ENCODE results near the gene RABAC1.

The RABAC1 gene

DNA sequence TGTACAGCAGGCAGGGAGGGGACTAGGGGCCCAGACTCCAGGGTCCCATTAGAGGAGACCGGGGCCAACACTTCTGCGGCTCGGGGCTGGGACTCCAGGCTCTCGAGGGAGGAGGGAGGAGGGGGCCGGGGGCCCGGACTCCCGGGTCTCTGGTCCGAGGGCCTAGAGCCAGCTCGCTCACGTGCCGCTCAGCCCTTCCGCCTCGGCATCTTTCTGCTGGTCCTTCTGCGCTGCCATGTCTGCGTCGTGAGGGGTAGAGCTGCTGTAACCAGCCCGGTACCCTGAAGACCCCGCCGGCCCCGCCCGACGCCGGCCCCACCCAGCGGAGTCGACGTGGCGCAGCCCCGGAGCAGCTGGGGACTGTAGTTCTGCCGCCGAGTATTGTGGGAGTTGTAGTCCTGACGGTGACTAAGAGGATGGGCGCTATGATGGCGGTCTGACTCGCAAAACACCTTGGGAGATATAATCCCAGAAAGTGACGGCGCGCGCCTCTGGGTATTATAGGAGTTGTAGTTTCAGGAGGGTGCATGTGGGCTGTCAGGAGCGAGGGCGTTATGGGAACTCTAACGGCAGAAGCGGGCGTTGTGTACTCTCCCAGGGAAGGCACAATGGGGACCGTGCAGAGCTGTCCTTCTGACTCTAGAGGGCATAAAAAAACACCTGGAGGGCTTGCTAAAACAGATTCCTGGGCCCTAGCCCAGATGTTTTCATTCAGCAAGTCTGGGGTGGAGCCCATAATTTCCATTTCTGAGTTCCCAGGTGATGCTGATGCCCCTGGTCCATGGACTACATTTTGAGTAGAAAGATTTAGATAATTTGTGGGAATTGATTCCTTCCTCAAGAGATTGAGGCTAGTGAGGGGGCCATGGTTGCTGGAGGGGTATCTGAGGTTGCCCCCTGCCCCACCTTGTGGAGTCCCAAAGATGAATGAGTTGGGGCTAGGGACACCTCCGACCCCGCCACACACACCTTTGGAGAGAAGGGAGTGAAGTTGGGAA is at the start of gene RABAC1:
Gene RABAC1 (minus strand): TSS at position 266 of the 998 bp plus-strand sequence. CDS start 29 bp downstream, at position 237.
- Histone ChIP-seq H3K27ac (ENCODE audit: low read depth, low read length) (peak within 1 kb of the TSS; percentile 74), H3K4me3 (ENCODE audit: low read depth, low read length) (peak within 1 kb of the TSS; percentile 81), H3K27me3 (ENCODE audit: control insufficient read depth, insufficient read depth, low read length) (no peaks in the 10 kb centered on the region), H3K36me3 (ENCODE audit: control insufficient read depth, insufficient read depth, low read length) (peaks cover 15% of the 10 kb centered on the region), H3K9me3 (ENCODE audit: control insufficient read depth, insufficient read depth, low read length) (no peaks in the 10 kb centered on the region), H3K9ac (ENCODE audit: low read depth, low read length) (peak within 1 kb of the TSS; percentile 55; the same call in 1 of the 2 replicates), H3K4me1 (ENCODE audit: control insufficient read depth, insufficient read depth, low read length) (peaks cover 5% of the 10 kb centered on the region)

DNA sequence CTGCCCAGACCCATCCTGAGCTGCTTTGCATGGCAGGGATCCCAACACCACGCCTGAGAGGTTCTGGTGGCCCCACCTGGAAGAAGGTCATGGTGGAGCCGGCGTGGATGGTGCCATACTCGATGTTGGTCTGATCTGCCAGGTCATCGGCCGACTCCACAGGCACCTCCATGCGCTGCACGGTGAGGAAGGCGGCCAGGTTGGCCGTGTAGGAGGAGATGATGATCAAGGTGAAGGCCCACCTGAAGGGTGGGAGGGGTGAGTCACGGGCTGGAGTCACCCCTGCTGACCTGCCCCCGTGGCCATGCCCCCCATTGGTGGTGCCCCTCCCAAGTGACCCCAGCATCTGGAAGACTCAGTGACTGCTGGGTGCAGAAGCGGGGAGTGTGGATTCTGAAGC is 47.4 kb upstream of the RABAC1 start:
- Histone ChIP-seq H3K27ac (ENCODE audit: low read depth, low read length) (no peak overlapping the region), H3K9me3 (ENCODE audit: control insufficient read depth, insufficient read depth, low read length) (no peaks in the 10 kb centered on the region), H3K4me3 (ENCODE audit: low read depth, low read length) (no peak overlapping the region), H3K27me3 (ENCODE audit: control insufficient read depth, insufficient read depth, low read length) (no peaks in the 10 kb centered on the region), H3K36me3 (ENCODE audit: control insufficient read depth, insufficient read depth, low read length) (0 out of 2 replicates have a peak, but pooled peaks cover 14% of the 10 kb centered on the region), H3K4me1 (ENCODE audit: control insufficient read depth, insufficient read depth, low read length) (no peaks in the 10 kb centered on the region), H3K9ac (ENCODE audit: low read depth, low read length) (no peak overlapping the region)

- H3K27ac ChIP-seq (ENCODE audit: low read depth, low read length) = no peak overlapping the region
- H3K9ac ChIP-seq (ENCODE audit: low read depth, low read length) = no peak overlapping the region
- H3K27me3 ChIP-seq (ENCODE audit: control insufficient read depth, insufficient read depth, low read length) = peaks cover 6% of the 10 kb centered on the region
- H3K4me3 ChIP-seq (ENCODE audit: low read depth, low read length) = no peak overlapping the region
- no peaks in the 10 kb centered on the region for H3K4me1 ChIP-seq (ENCODE audit: control insufficient read depth, insufficient read depth, low read length)
- H3K36me3 ChIP-seq (ENCODE audit: control insufficient read depth, insufficient read depth, low read length) = 0 out of 2 replicates have a peak, but pooled peaks cover 14% of the 10 kb centered on the region
- no peaks in the 10 kb centered on the region for H3K9me3 ChIP-seq (ENCODE audit: control insufficient read depth, insufficient read depth, low read length)
These were observed 46.4 kb upstream of the RABAC1 start for GRCh38 chr19:42005504-42005903.

DNA sequence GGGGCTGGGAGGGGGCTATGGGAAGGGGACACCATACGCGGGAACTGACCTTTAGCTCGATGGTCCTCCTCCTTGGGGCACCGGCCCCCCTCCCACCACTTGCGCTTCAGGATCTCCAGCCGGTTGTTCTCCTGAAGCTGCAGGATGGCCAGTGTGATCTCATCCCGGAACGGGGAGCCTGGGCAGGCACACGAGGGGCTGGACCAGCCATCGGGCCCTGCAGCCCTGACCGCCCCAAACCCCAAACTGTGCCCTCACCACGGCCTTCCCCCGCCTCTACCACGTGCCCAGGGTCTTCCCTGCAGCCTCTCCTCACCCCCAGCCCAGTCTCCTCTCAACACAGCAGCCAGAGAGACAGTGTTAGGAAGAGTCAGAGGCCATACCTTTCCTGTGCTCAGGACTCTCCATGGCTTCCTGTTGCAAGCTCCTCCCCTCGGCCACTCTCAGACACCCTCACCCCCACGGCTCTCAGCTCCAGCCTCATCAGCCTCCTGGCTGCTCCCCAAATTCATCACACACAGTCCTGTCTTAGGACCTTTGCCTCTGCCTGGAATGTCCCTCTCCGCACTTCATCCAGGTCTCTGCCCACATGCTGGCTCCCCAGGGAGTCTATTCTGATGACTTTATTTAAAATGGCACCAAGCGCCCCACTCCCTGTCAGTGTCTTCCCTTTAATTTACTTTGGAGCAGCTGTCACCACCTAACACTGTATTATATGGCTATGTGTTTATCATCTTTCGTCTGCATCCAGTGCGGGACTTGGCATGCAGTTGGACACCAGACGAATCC is 44.6 kb upstream of the RABAC1 start:
- H3K27me3 ChIP-seq (ENCODE audit: control insufficient read depth, insufficient read depth, low read length) = peaks cover 22% of the 10 kb centered on the region
- no peak overlapping the region for H3K27ac ChIP-seq (ENCODE audit: low read depth, low read length)
- H3K4me3 ChIP-seq (ENCODE audit: low read depth, low read length) = no peak overlapping the region

DNA sequence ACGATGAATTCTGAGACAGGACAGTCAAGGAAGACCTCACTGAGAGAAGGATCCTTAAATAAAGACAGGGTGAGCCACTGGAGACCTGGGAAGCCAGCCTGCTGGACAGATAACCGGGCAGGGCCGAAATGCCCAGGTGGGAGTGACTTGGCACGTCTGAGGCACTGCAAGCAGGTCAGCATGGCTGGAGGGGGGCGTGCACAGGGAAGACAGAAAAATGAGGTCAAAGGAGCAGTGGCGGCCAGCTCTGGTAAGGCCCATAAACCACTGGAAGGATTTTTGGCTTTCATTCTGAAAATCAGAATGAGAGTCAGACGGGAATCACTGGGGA is 40.7 kb upstream of the RABAC1 start:
- H3K9ac ChIP-seq (ENCODE audit: low read depth, low read length) = no peak overlapping the region
- no peak overlapping the region for H3K4me3 ChIP-seq (ENCODE audit: low read depth, low read length)
- peaks cover 56% of the 10 kb centered on the region for H3K27me3 ChIP-seq (ENCODE audit: control insufficient read depth, insufficient read depth, low read length)
- H3K27ac ChIP-seq (ENCODE audit: low read depth, low read length) = no peak overlapping the region
- peaks cover 8% of the 10 kb centered on the region; the same call in 1 of the 2 replicates for H3K4me1 ChIP-seq (ENCODE audit: control insufficient read depth, insufficient read depth, low read length)
- no peaks in the 10 kb centered on the region for H3K9me3 ChIP-seq (ENCODE audit: control insufficient read depth, insufficient read depth, low read length)
- no peaks in the 10 kb centered on the region for H3K36me3 ChIP-seq (ENCODE audit: control insufficient read depth, insufficient read depth, low read length)

More for the DNA sequence above, 44.6 kb upstream of the RABAC1 start:
- H3K36me3 ChIP-seq (ENCODE audit: control insufficient read depth, insufficient read depth, low read length) = 0 out of 2 replicates have a peak, but pooled peaks cover 14% of the 10 kb centered on the region
- 0 out of 2 replicates have a peak, but pooled peaks cover 3% of the 10 kb centered on the region for H3K4me1 ChIP-seq (ENCODE audit: control insufficient read depth, insufficient read depth, low read length)
- no peak overlapping the region for H3K9ac ChIP-seq (ENCODE audit: low read depth, low read length)
- no peaks in the 10 kb centered on the region for H3K9me3 ChIP-seq (ENCODE audit: control insufficient read depth, insufficient read depth, low read length)

GRCh38 chr19:41999071-41999877 is 40.2 kb upstream of the RABAC1 start:
- H3K9ac ChIP-seq (ENCODE audit: low read depth, low read length) = no peak overlapping the region
- H3K27ac ChIP-seq (ENCODE audit: low read depth, low read length) = no peak overlapping the region
- H3K4me1 ChIP-seq (ENCODE audit: control insufficient read depth, insufficient read depth, low read length) = peaks cover 8% of the 10 kb centered on the region; the same call in 1 of the 2 replicates
- H3K4me3 ChIP-seq (ENCODE audit: low read depth, low read length) = peak overlapping the region; percentile 34; the same call in 1 of the 2 replicates
- H3K27me3 ChIP-seq (ENCODE audit: control insufficient read depth, insufficient read depth, low read length) = peaks cover 62% of the 10 kb centered on the region
- H3K36me3 ChIP-seq (ENCODE audit: control insufficient read depth, insufficient read depth, low read length) = no peaks in the 10 kb centered on the region
- no peaks in the 10 kb centered on the region for H3K9me3 ChIP-seq (ENCODE audit: control insufficient read depth, insufficient read depth, low read length)

DNA sequence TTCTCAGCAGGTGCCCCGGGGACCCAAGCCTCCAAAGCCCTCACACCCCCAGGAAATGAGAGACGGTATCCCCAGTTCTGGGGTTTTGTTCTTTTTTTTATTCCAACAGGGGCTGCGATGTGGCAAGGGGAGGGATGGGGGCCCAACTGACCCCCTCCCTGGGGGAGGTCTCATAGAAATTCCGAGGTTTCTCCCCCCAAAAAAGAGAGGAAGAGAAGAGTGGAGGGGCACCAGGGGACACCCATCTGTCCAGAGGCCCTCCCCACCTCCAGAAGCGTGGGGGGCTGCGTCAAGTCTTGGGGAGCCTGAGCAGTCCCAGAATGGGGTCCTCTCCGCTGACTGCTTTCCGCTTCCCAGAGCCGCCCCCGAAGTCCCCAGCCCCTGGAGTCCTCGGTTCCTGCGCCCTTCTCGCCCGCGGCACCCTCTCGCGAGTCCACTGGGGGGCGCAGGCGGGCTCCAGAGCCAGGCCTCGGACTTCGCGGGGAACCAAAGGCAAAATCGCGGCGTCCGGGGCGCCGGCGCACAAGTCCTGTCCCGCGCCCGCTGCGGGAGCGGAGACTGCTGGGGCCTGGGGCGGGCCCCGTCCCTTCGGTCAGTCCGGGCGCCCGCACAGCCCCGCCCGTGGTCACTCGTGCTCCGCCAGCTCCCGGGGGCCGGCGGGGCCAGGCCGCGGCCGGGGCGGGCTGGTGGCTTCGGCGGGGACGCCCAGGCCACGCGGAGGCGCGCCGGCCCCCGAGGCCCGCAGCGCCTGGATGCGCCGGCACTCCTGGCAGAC is 39.3 kb upstream of the RABAC1 start:
- no peaks in the 10 kb centered on the region for H3K9me3 ChIP-seq (ENCODE audit: control insufficient read depth, insufficient read depth, low read length)
- no peak overlapping the region for H3K9ac ChIP-seq (ENCODE audit: low read depth, low read length)
- no peaks in the 10 kb centered on the region for H3K36me3 ChIP-seq (ENCODE audit: control insufficient read depth, insufficient read depth, low read length)
- peaks cover 67% of the 10 kb centered on the region for H3K27me3 ChIP-seq (ENCODE audit: control insufficient read depth, insufficient read depth, low read length)
- H3K4me1 ChIP-seq (ENCODE audit: control insufficient read depth, insufficient read depth, low read length) = peaks cover 8% of the 10 kb centered on the region; the same call in 1 of the 2 replicates
- peak overlapping the region; percentile 46 for H3K4me3 ChIP-seq (ENCODE audit: low read depth, low read length)
- H3K27ac ChIP-seq (ENCODE audit: low read depth, low read length) = no peak overlapping the region

- no peaks in the 10 kb centered on the region for H3K36me3 ChIP-seq (ENCODE audit: control insufficient read depth, insufficient read depth, low read length)
- H3K27ac ChIP-seq (ENCODE audit: low read depth, low read length) = no peak overlapping the region
- peaks cover 71% of the 10 kb centered on the region for H3K27me3 ChIP-seq (ENCODE audit: control insufficient read depth, insufficient read depth, low read length)
- H3K9ac ChIP-seq (ENCODE audit: low read depth, low read length) = no peak overlapping the region
- H3K4me3 ChIP-seq (ENCODE audit: low read depth, low read length) = peak overlapping the region; percentile 46
- peaks cover 12% of the 10 kb centered on the region for H3K4me1 ChIP-seq (ENCODE audit: control insufficient read depth, insufficient read depth, low read length)
- H3K9me3 ChIP-seq (ENCODE audit: control insufficient read depth, insufficient read depth, low read length) = no peaks in the 10 kb centered on the region
These were observed 38.7 kb upstream of the RABAC1 start for GRCh38 chr19:41997851-41998229.

DNA sequence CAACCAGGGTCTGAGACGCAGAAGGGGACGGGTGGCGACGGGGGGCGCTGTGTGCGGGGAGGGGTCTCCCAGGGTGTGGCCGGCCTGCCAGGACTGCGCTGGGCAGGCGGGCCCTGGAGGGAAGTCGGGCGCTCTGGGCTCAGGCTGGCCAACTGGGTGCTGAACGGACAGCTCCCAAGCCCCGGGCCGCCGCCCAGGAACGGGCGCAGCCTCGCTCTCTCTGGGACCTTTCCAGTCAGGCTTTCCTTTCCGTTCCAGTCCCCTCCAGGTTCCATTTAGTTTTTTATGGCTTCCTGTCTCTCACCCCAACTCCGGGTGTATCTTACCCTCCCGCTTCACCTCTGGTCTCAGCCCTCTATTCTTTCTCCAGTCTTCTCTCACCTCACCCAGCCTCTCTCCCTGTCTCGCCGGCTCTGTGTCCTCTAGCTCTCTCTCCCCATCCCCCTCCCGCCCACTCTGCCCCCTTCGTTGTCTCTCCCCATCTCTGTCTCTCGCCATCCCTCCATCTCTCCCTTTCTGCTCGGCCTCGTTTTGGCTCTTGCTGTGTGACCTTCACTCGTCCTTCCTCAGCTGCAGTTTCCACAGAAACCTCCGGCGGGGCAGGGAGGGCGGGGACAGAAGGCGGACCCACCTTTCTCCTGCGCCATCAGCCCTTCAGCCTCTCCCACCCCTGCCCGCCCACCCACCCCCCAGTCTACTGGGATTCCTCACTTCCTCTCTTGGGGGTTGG is 38.2 kb upstream of the RABAC1 start:
- Histone ChIP-seq H3K4me3 (ENCODE audit: low read depth, low read length) (peak overlapping the region; percentile 51), H3K27ac (ENCODE audit: low read depth, low read length) (no peak overlapping the region), H3K27me3 (ENCODE audit: control insufficient read depth, insufficient read depth, low read length) (peaks cover 71% of the 10 kb centered on the region), H3K4me1 (ENCODE audit: control insufficient read depth, insufficient read depth, low read length) (peaks cover 12% of the 10 kb centered on the region), H3K36me3 (ENCODE audit: control insufficient read depth, insufficient read depth, low read length) (no peaks in the 10 kb centered on the region), H3K9me3 (ENCODE audit: control insufficient read depth, insufficient read depth, low read length) (no peaks in the 10 kb centered on the region), H3K9ac (ENCODE audit: low read depth, low read length) (no peak overlapping the region)

Measured in HUES48 (cell line).